Thymus (tissue), 11 donors: Measurements from ENCODE around the gene DOCK9. TPM values are rescaled to one million over a fixed set of nuclear protein-coding genes. Genes with fewer than 3 reads are reported as not detected.

ENCODE experiments used
- DNase-seq, 9 donors: peaks; one replicate each; pipeline ENCODE4 v3.0.0-alpha.2; 2013; ENCODE audit warnings: low spot score in 9 of 9, low read depth in 6 of 9, missing footprints in 1 of 9
- H3K27ac ChIP-seq, 2 donors: one replicate each; pipeline ENCODE4 v1.5.1; 2013; ENCODE audit warnings: control low read depth in 1 of 2, low read depth in 1 of 2, low read length in 1 of 2, mild to moderate bottlenecking in 1 of 2, moderate library complexity in 1 of 2
- H3K27me3 ChIP-seq, 2 donors: one replicate each; pipeline ENCODE4 v1.5.1; 2013; ENCODE audit warnings: low read length in 1 of 2; ENCODE audit not compliant: control insufficient read depth in 2 of 2, insufficient read depth in 1 of 2
- H3K36me3 ChIP-seq, 2 donors: one replicate each; pipeline ENCODE4 v1.5.1; 2013; ENCODE audit warnings: low read length in 1 of 2, mild to moderate bottlenecking in 1 of 2, moderate library complexity in 1 of 2; ENCODE audit not compliant: control insufficient read depth in 2 of 2, insufficient read depth in 2 of 2
- H3K4me1 ChIP-seq, 2 donors: one replicate each; pipeline ENCODE4 v1.5.1; 2013; ENCODE audit warnings: low read length in 2 of 2; ENCODE audit not compliant: control insufficient read depth in 2 of 2, insufficient read depth in 2 of 2
- H3K4me3 ChIP-seq, 2 donors: one replicate each; pipeline ENCODE4 v1.5.1; 2013; ENCODE audit warnings: low read length in 2 of 2, control low read depth in 1 of 2, mild to moderate bottlenecking in 1 of 2
- H3K9me3 ChIP-seq, 2 donors: one replicate each; pipeline ENCODE4 v1.5.1; 2013; ENCODE audit warnings: low read length in 1 of 2, mild to moderate bottlenecking in 1 of 2; ENCODE audit not compliant: control insufficient read depth in 2 of 2, insufficient read depth in 1 of 2
- WGBS: extraction: QIAGEN DNeasy Blood & Tissue Kit; methylation state at CpG from one replicate; pipeline ENCODE4 v1.1.7; 2013; 5-methylcytosine and 5-hydroxymethylcytosine counted together
- polyA plus RNA-seq: library from polyadenylated mRNA; stranded (reverse); fragments of 200-250 nt; gene quantifications from one replicate; pipeline ENCODE4 v1.2.3, GENCODE V29; 2013
- total RNA-seq: library from RNA; stranded (reverse); fragments of 120-200 nt; gene quantifications from one replicate; pipeline ENCODE4 v1.2.4, GENCODE V29; 2013
- donor health status: healthy.

The DOCK9 gene
- total and polyA plus RNA-seq, 2 donors = 34.0 to 37.9 TPM

- peaks cover 16 to 17% of the 10 kb centered on the region in 2 donors for H3K36me3 ChIP-seq
- no peak for DNase-seq
- H3K4me1 ChIP-seq = peaks cover 0 to 31% of the 10 kb centered on the region in 2 donors
- no peaks in the 10 kb centered on the region for H3K9me3 ChIP-seq
- no peak overlapping the region for H3K27ac ChIP-seq
- no peak overlapping the region for H3K4me3 ChIP-seq
- no peaks in the 10 kb centered on the region for H3K27me3 ChIP-seq
- WGBS = 99% methylated on average over 1 of the region's 1 CpG
These were observed 133.8 kb downstream of the DOCK9 start for GRCh38 chr13:98844021-98844420.

GRCh38 chr13:98843482-98843877 is 134.4 kb downstream of the DOCK9 start:
- peaks cover 0 to 31% of the 10 kb centered on the region in 2 donors for H3K4me1 ChIP-seq

GRCh38 chr13:98842858-98843481 is 134.9 kb downstream of the DOCK9 start:
- DNase-seq = peak; percentile 41 to 84 (median 69)
- Histone ChIP-seq H3K4me3 (no peak overlapping the region), H3K27me3 (no peaks in the 10 kb centered on the region), H3K4me1 (peaks cover 0 to 31% of the 10 kb centered on the region in 2 donors), H3K9me3 (no peaks in the 10 kb centered on the region), H3K36me3 (peaks cover 14 to 16% of the 10 kb centered on the region in 2 donors), H3K27ac (no peak overlapping the region)
- WGBS = 42% methylated on average over 5 of the region's 5 CpGs

More at GRCh38 chr13:98843482-98843877, 134.4 kb downstream of the DOCK9 start:
- WGBS = 75% methylated on average over 3 of the region's 3 CpGs
- Histone ChIP-seq H3K4me3 (no peak overlapping the region), H3K27me3 (no peaks in the 10 kb centered on the region), H3K36me3 (peaks cover 16% of the 10 kb centered on the region in 2 donors), H3K27ac (no peak overlapping the region), H3K9me3 (no peaks in the 10 kb centered on the region)
- DNase-seq = no peak

GRCh38 chr13:98842070-98842469 is 135.8 kb downstream of the DOCK9 start:
- Histone ChIP-seq H3K9me3 (no peaks in the 10 kb centered on the region), H3K36me3 (peaks cover 14% of the 10 kb centered on the region in 2 donors), H3K27me3 (no peaks in the 10 kb centered on the region), H3K4me1 (peaks cover 0 to 27% of the 10 kb centered on the region in 2 donors), H3K4me3 (no peak overlapping the region), H3K27ac (no peak overlapping the region)
- WGBS = 96% methylated on average over 2 of the region's 2 CpGs
- DNase-seq = peak in 1 of 9 donors; percentile 25

- H3K4me1 ChIP-seq = peaks cover 0 to 14% of the 10 kb centered on the region in 2 donors
- H3K36me3 ChIP-seq = peaks cover 1 to 7% of the 10 kb centered on the region in 2 donors
- 46% methylated on average over 14 of the region's 14 CpGs for WGBS
- no peak overlapping the region for H3K27ac ChIP-seq
- H3K27me3 ChIP-seq = no peaks in the 10 kb centered on the region
- H3K9me3 ChIP-seq = no peaks in the 10 kb centered on the region
- no peak overlapping the region for H3K4me3 ChIP-seq
- DNase-seq = peak in 2 of 9 donors; percentile 33 to 51
These were observed 137.8 kb downstream of the DOCK9 start for GRCh38 chr13:98839856-98840769.

GRCh38 chr13:98838776-98839175 is 139.1 kb downstream of the DOCK9 start:
- Histone ChIP-seq H3K9me3 (no peaks in the 10 kb centered on the region), H3K4me3 (no peak overlapping the region), H3K27ac (no peak overlapping the region), H3K36me3 (peaks cover 0 to 4% of the 10 kb centered on the region in 2 donors), H3K27me3 (no peaks in the 10 kb centered on the region), H3K4me1 (peaks cover 0 to 14% of the 10 kb centered on the region in 2 donors)
- over 99% methylated on average over 2 of the region's 2 CpGs for whole genome bisulfite sequencing
- no peak for DNase-seq

GRCh38 chr13:98837896-98838295 is 140.0 kb downstream of the DOCK9 start:
- H3K27me3 ChIP-seq = no peaks in the 10 kb centered on the region
- H3K36me3 ChIP-seq = peaks cover 0 to 4% of the 10 kb centered on the region in 2 donors
- WGBS = 96% methylated on average over 3 of the region's 3 CpGs
- peaks cover 0 to 14% of the 10 kb centered on the region in 2 donors for H3K4me1 ChIP-seq
- no peak for DNase-seq
- no peak overlapping the region for H3K27ac ChIP-seq
- H3K9me3 ChIP-seq = no peaks in the 10 kb centered on the region
- no peak overlapping the region for H3K4me3 ChIP-seq

GRCh38 chr13:98835156-98835555 is 142.7 kb downstream of the DOCK9 start:
- Histone ChIP-seq H3K9me3 (no peaks in the 10 kb centered on the region), H3K27me3 (no peaks in the 10 kb centered on the region)
- 96% methylated on average over 3 of the region's 3 CpGs for whole genome bisulfite sequencing

More at GRCh38 chr13:98835156-98835555, 142.7 kb downstream of the DOCK9 start:
- H3K36me3 ChIP-seq = peaks cover 7 to 14% of the 10 kb centered on the region in 2 donors
- peaks cover 0 to under 1% of the 10 kb centered on the region in 2 donors for H3K4me1 ChIP-seq
- H3K4me3 ChIP-seq = no peak overlapping the region
- H3K27ac ChIP-seq = no peak overlapping the region
- DNase-seq = no peak
